H1 (cell line): Measurements from ENCODE around the gene ZNF8. TPM values are rescaled to one million over a fixed set of nuclear protein-coding genes. Genes with fewer than 3 reads are reported as not detected.
A peak's percentile ranks its signal among the peaks of the same experiment; 100 is the strongest.

Experiments used
- CTCF ChIA-PET: fragments of 300-600 bp; sonication (Branson Sonifier 250); formaldehyde crosslinking; loops from one replicate; lab custom pipeline; 2021; ENCODE audit not compliant: partially characterized antibody; lab: Charles Lee
- POLR2A ChIA-PET: fragments of 300-600 bp; sonication (Branson Sonifier 250); formaldehyde crosslinking; loops from one replicate; lab custom pipeline; 2021; ENCODE audit warnings: inconsistent platforms; ENCODE audit not compliant: partially characterized antibody; lab: Charles Lee
- DNase-seq, 2 experiments: peaks; one replicate each; pipeline versions ENCODE4 v3.0.0 to v3.0.0-alpha.2; 2010 to 2022; ENCODE audit warnings: low spot score in 2 of 2, low read depth in 1 of 2, mixed read lengths in 1 of 2
- FAIRE-seq: peaks from 2 replicates; lab custom pipeline; 2011; peaks lifted over from hg19 to GRCh38; lab: Jason Lieb, UNC
- H2AFZ ChIP-seq: 2 replicates; pipeline ENCODE4 v1.8.1; 2012; ENCODE audit warnings: low read length, inconsistent platforms
- H2AK5ac ChIP-seq: 2 replicates; pipeline ENCODE4 v1.6.1; 2013; ENCODE audit warnings: low read depth, low read length
- H2BK120ac ChIP-seq: replicated peaks from 2 replicates; pipeline ENCODE3; 2013; ENCODE audit warnings: low read depth, low read length, inconsistent platforms
- H2BK12ac ChIP-seq: 2 replicates; pipeline ENCODE4 v1.6.1; 2013; ENCODE audit warnings: low read depth, low read length
- H2BK15ac ChIP-seq: 2 replicates; pipeline ENCODE4 v1.6.1; 2013; ENCODE audit warnings: low read length
- H2BK20ac ChIP-seq: 2 replicates; pipeline ENCODE4 v1.6.1; 2013; ENCODE audit warnings: low read length
- H2BK5ac ChIP-seq: 2 replicates; pipeline ENCODE4 v1.6.1; 2013; ENCODE audit warnings: low read depth, low read length
- H3K14ac ChIP-seq: 2 replicates; pipeline ENCODE4 v1.6.1; 2013; ENCODE audit warnings: inconsistent platforms; ENCODE audit not compliant: insufficient read length
- H3K18ac ChIP-seq: 2 replicates; pipeline ENCODE4 v1.6.1; 2013; ENCODE audit warnings: low read length; ENCODE audit errors: extremely low read depth
- H3K23ac ChIP-seq: 2 replicates; pipeline ENCODE4 v1.6.1; 2013; ENCODE audit warnings: inconsistent platforms; ENCODE audit not compliant: insufficient read length
- H3K23me2 ChIP-seq: 2 replicates; pipeline ENCODE4 v1.6.1; 2013; ENCODE audit warnings: low read depth, low read length
- H3K27ac ChIP-seq: 2 replicates; pipeline ENCODE4 v1.6.1; 2011; ENCODE audit warnings: low read depth, low read length, inconsistent platforms
- H3K27me3 ChIP-seq, 4 experiments: replicated peaks in 1 of 4; 1 replicate in 1 of 4; 2 replicates in 3 of 4; pipeline versions ENCODE4 v1.6.1 to v1.8.1; 2011 to 2013; ENCODE audit warnings: low read length in 3 of 4, mild to moderate bottlenecking in 3 of 4, inconsistent platforms in 2 of 4, mixed read lengths in 2 of 4, moderate library complexity in 1 of 4; ENCODE audit not compliant: control insufficient read depth in 3 of 4, insufficient read depth in 3 of 4; ENCODE audit errors: extremely low read depth in 1 of 4
- H3K36me3 ChIP-seq, 4 experiments: 2 replicates each; pipeline versions ENCODE4 v1.6.1 to v1.8.1; 2011 to 2013; ENCODE audit warnings: mild to moderate bottlenecking in 4 of 4, low read length in 3 of 4, moderate library complexity in 2 of 4, control low read depth in 1 of 4, inconsistent platforms in 1 of 4; ENCODE audit not compliant: insufficient read depth in 4 of 4, control insufficient read depth in 2 of 4
- H3K4ac ChIP-seq: replicated peaks from 2 replicates; pipeline ENCODE3; 2013; ENCODE audit warnings: low read length, low read depth, mixed read lengths, inconsistent platforms; ENCODE audit not compliant: insufficient read length
- H3K4me1 ChIP-seq, 4 experiments: replicated peaks in 1 of 4; 1 replicate in 1 of 4; 2 replicates in 3 of 4; pipeline versions ENCODE4 v1.6.1 to v1.8.1; 2011 to 2013; ENCODE audit warnings: low read length in 3 of 4, inconsistent platforms in 2 of 4, mixed read lengths in 1 of 4; ENCODE audit not compliant: insufficient read depth in 4 of 4, control insufficient read depth in 3 of 4
- H3K4me2 ChIP-seq, 2 experiments: 2 replicates each; pipeline versions ENCODE4 v1.6.1 to v1.8.1; 2011 to 2013; ENCODE audit warnings: low read depth in 2 of 2, low read length in 2 of 2, control low read depth in 1 of 2, inconsistent platforms in 1 of 2, mild to moderate bottlenecking in 1 of 2; ENCODE audit not compliant: insufficient read depth in 1 of 2
- H3K4me3 ChIP-seq, 4 experiments: fragments of 200-600, 300-600 bp in 1 of 4; sonication (generic), shearing (Covaris generic), sonication (Bioruptor Twin) in 1 of 4; 2 replicates each; pipeline versions ENCODE4 v1.5.1 to v1.8.1; 2011 to 2016; ENCODE audit warnings: low read length in 4 of 4, low read depth in 3 of 4, control low read depth in 2 of 4, inconsistent platforms in 2 of 4, mild to moderate bottlenecking in 2 of 4, mixed read lengths in 1 of 4, moderate library complexity in 1 of 4; ENCODE audit not compliant: insufficient read depth in 2 of 4; ENCODE audit errors: extremely low read depth in 1 of 4
- H3K56ac ChIP-seq: replicated peaks from 2 replicates; pipeline ENCODE3; 2013; ENCODE audit warnings: low read depth, mild to moderate bottlenecking, mixed read lengths, low read length, inconsistent platforms; ENCODE audit not compliant: insufficient read length
- H3K79me1 ChIP-seq: 2 replicates; pipeline ENCODE4 v1.6.1; 2013; ENCODE audit warnings: low read depth, low read length, control low read depth
- H3K79me2 ChIP-seq, 2 experiments: 2 replicates each; pipeline versions ENCODE4 v1.6.1 to v1.8.1; 2012 to 2013; ENCODE audit warnings: low read length in 2 of 2, mild to moderate bottlenecking in 2 of 2, inconsistent platforms in 1 of 2; ENCODE audit not compliant: insufficient read depth in 2 of 2, control insufficient read depth in 1 of 2
- H3K9ac ChIP-seq, 4 experiments: replicated peaks in 1 of 4; 1 replicate in 1 of 4; 2 replicates in 3 of 4; pipeline versions ENCODE4 v1.6.1 to v1.8.1; 2011 to 2013; ENCODE audit warnings: low read depth in 3 of 4, low read length in 3 of 4, control low read depth in 2 of 4, mild to moderate bottlenecking in 2 of 4, moderate library complexity in 2 of 4, inconsistent platforms in 1 of 4; ENCODE audit errors: extremely low read depth in 1 of 4
- H3K9me3 ChIP-seq, 2 experiments: 2 replicates each; pipeline versions ENCODE4 v1.6.1 to v1.8.1; 2012 to 2013; ENCODE audit warnings: mild to moderate bottlenecking in 2 of 2, moderate library complexity in 2 of 2, control low read depth in 1 of 2, inconsistent platforms in 1 of 2, low read depth in 1 of 2, low read length in 1 of 2, mixed read lengths in 1 of 2; ENCODE audit not compliant: insufficient read depth in 2 of 2
- H4K20me1 ChIP-seq, 2 experiments: replicated peaks in 1 of 2; 2 replicates each; pipeline versions ENCODE3 to v1.8.1; 2011 to 2013; ENCODE audit warnings: inconsistent platforms in 2 of 2, low read length in 2 of 2, mild to moderate bottlenecking in 1 of 2; ENCODE audit not compliant: insufficient read depth in 2 of 2, control insufficient read depth in 1 of 2
- H4K5ac ChIP-seq: 2 replicates; pipeline ENCODE4 v1.6.1; 2013; ENCODE audit warnings: low read length, low read depth, mixed read lengths, inconsistent platforms; ENCODE audit not compliant: insufficient read length
- H4K8ac ChIP-seq: 2 replicates; pipeline ENCODE4 v1.8.0; 2013; ENCODE audit warnings: mild to moderate bottlenecking, moderate library complexity, low read length, inconsistent platforms; ENCODE audit not compliant: insufficient read depth; ENCODE audit errors: extremely low read depth
- H4K91ac ChIP-seq: replicated peaks from 2 replicates; pipeline ENCODE3; 2013; ENCODE audit warnings: low read length, mixed read lengths, inconsistent platforms; ENCODE audit not compliant: insufficient read length
- CHD1 ChIP-seq: IDR thresholded peaks from 2 replicates; pipeline ENCODE4 v1.6.1; 2012; ENCODE audit warnings: low read depth, low read length, improper control_type of control experiment
- EP300 ChIP-seq, 2 experiments: IDR thresholded peaks; 1 replicate in 1 of 2; 2 replicates in 1 of 2; pipeline ENCODE4 v1.6.1; 2011 to 2012; ENCODE audit warnings: low read depth in 2 of 2, low read length in 2 of 2, mild to moderate bottlenecking in 2 of 2, borderline replicate concordance in 1 of 2, inconsistent platforms in 1 of 2, moderate library complexity in 1 of 2
- KDM1A ChIP-seq: fragments of 200-600, 300-600 bp; sonication (generic); IDR thresholded peaks from 2 replicates; pipeline ENCODE4 v1.7.1; 2016; ENCODE audit warnings: mild to moderate bottlenecking, low read length, borderline replicate concordance
- POU5F1 ChIP-seq: IDR thresholded peaks from 2 replicates; pipeline ENCODE4 v1.6.1; 2011; ENCODE audit warnings: low read depth, mild to moderate bottlenecking, low read length, moderate library complexity
- SAP30 ChIP-seq: fragments of 300-600 bp; sonication (generic); IDR thresholded peaks from 2 replicates; pipeline ENCODE4 v1.7.1; 2012; ENCODE audit warnings: low read length, moderate library complexity, mild to moderate bottlenecking, inconsistent platforms; ENCODE audit not compliant: insufficient read depth, insufficient replicate concordance
- TAF7 ChIP-seq: optimal IDR thresholded peaks from 2 replicates; pipeline ENCODE3; 2011; ENCODE audit warnings: low read depth, mild to moderate bottlenecking, inconsistent platforms, low read length, moderate library complexity, borderline replicate concordance
- WGBS, 2 experiments: shearing (Covaris generic) in 1 of 2; methylation state at CpG; one replicate each; pipeline versions ENCODE4 v1.1.6 to v1.1.7; 2013 to 2015; ENCODE audit warnings: low lambda C conversion rate in 2 of 2, mixed read lengths in 2 of 2, inconsistent platforms in 1 of 2, low coverage in 1 of 2, missing lambda C conversion rate in 1 of 2; ENCODE audit not compliant: insufficient replicate concordance in 2 of 2, insufficient coverage in 1 of 2, insufficient read length in 1 of 2; ENCODE audit errors: extremely low coverage in 1 of 2, missing lambda C conversion rate in 1 of 2; 5-methylcytosine and 5-hydroxymethylcytosine counted together
- polyA plus RNA-seq, 7 experiments: library from polyadenylated mRNA; depleted of rRNA in 3 of 7; stranded (reverse) in 5 of 7; unstranded in 2 of 7; fragments of >200 nt in 5 of 7; fragments of 200-250 nt in 2 of 7; gene quantifications; 1 replicate in 5 of 7; 2 replicates in 1 of 7; 4 replicates in 1 of 7; pipeline versions ENCODE4 v1.2.1 to v1.2.3, GENCODE V29; 2011 to 2013; ENCODE audit warnings: missing spikeins in 2 of 7, mixed read lengths in 2 of 7
- total RNA-seq: library from RNA; stranded (reverse); fragmentation: NEBNext Ultra II Directional; extraction: Animal tissue kit (Norgen Biotek cat#: 25700); gene quantifications from 2 replicates; pipeline ENCODE4 v1.2.1, GENCODE V29; 2021
- TF ChIP-seq, protein P1 (sequence below): IDR thresholded peaks from 2 replicates; pipeline ENCODE4 v1.6.1; 2012; ENCODE audit warnings: low read length, inconsistent platforms
- TF ChIP-seq, protein P2 (sequence below): IDR thresholded peaks from 2 replicates; pipeline ENCODE4 v1.6.1; 2012; ENCODE audit warnings: inconsistent platforms

The ZNF8 gene
- total and polyA plus RNA-seq, 2 of the 8 experiments (the other 6 are each of a cell fraction or from before 2014, with no cell fraction given): 9.2 to 21.5 TPM

DNA sequence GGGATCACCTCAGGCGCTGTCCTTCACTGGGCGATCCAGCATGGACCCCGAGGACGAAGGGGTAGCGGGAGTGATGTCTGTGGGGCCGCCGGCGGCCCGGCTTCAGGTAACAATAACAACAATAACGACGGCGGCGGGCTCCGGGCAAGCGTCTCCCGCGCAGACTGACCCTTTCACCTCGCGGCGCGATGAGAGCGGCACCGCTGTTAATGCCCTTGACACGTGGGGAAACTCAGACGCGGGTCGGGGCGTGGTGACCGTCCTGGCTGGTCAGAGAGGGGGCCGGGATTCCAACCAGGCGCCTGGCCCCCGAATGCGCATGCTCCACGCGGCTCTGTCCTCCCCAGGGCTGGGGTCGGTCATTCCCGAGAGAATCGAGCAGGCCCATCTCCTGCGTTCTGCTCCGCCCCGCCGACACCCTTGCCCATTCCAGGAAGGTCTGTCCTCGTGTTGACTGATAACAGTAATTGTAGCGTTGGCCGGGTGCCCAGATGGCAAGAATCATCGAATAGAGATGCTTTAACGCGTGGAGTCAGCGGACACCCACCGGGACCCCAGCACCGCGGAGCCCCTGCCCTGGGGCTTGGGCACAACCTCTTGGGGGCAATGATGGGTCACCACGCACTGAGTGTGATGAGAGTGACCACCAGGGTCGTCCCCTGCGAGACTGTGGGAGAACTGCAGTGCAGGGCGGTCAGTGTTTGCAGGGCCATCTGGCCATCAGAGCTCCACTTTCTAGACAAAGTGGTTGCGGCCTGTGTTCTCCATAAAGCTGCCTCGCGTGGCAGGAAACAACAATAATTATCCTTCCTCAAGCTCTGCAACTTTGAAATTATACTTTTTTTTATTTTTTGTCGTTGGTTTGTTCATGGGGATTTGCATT, 528 bp downstream of the ZNF8 start:
- Histone ChIP-seq H3K27me3 (no peaks in the 10 kb centered on the region), H3K9ac (peak overlapping the region; percentile 89 to 97 (median 93)), H4K20me1 (peaks cover 9 to 18% of the 10 kb centered on the region in 2 experiments), H3K4me2 (peak overlapping the region; percentile 74 to 90), H3K36me3 (peaks cover 0 to 13% (median 2%) of the 10 kb centered on the region in 4 experiments; a peak in 3 of 8 replicates), H2AK5ac (no peak overlapping the region; the same call in none of the 2 replicates), H3K18ac (peak overlapping the region; percentile 78), H3K9me3 (no peaks in the 10 kb centered on the region), H3K23ac (no peak overlapping the region), H2BK15ac (no peak overlapping the region), H3K79me1 (peaks cover 15% of the 10 kb centered on the region), H2BK120ac (no peak overlapping the region), H2BK5ac (peak overlapping the region; percentile 96), H2BK20ac (no peak overlapping the region), H3K79me2 (peaks cover 27 to 58% of the 10 kb centered on the region in 2 experiments), H3K4me1 (peaks cover 4 to 11% (median 6%) of the 10 kb centered on the region in 4 experiments; a peak in 6 of 7 replicates), H4K91ac (peak overlapping the region; percentile 84), H4K8ac (peak overlapping the region; percentile 99), H4K5ac (peak overlapping the region; percentile 97), H3K56ac (peak overlapping the region; percentile 97), H2AFZ (peak overlapping the region; percentile 37; the same call in 1 of the 2 replicates), H3K23me2 (peaks cover 6% of the 10 kb centered on the region), H3K27ac (peak overlapping the region; percentile 83), H3K4ac (peak overlapping the region; percentile 81), H2BK12ac (peak overlapping the region; percentile 68; the same call in 1 of the 2 replicates), H3K4me3 (peak overlapping the region; percentile 86 to 97 (median 94)), H3K14ac (no peak overlapping the region)
- no peak for FAIRE-seq
- peak; percentile 25 to 86 for DNase-seq
- 3% methylated on average over 43 of the region's 60 CpGs; no CpG with 5 or more reads in 1 of the 2 experiments for WGBS, 2 experiments
- CTCF ChIA-PET: no interaction called here
- POLR2A ChIA-PET: interaction anchor here (0.6 to 3.9 kb wide), 31 partner anchors 9 to 222 kb away, joined by 3 to 30 read pairs (median 4); partner anchors contain the start of genes ERVK3-1, ZNF274, ZNF544 and ZSCAN22
- TF ChIP-seq POU5F1 (no peak), KDM1A (no peak), SAP30 (no peak), EP300 (IDR thresholded peaks at IDR 0.05; ENCODE audit: borderline replicate concordance in 1 of 2, low read depth in 2 of 2, low read length in 2 of 2) (no peak), TAF7 (peak; percentile 4), CHD1 (no peak)
- TF ChIP-seq, protein P1, sequence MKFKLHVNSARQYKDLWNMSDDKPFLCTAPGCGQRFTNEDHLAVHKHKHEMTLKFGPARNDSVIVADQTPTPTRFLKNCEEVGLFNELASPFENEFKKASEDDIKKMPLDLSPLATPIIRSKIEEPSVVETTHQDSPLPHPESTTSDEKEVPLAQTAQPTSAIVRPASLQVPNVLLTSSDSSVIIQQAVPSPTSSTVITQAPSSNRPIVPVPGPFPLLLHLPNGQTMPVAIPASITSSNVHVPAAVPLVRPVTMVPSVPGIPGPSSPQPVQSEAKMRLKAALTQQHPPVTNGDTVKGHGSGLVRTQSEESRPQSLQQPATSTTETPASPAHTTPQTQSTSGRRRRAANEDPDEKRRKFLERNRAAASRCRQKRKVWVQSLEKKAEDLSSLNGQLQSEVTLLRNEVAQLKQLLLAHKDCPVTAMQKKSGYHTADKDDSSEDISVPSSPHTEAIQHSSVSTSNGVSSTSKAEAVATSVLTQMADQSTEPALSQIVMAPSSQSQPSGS: no peak
- TF ChIP-seq, protein P2, sequence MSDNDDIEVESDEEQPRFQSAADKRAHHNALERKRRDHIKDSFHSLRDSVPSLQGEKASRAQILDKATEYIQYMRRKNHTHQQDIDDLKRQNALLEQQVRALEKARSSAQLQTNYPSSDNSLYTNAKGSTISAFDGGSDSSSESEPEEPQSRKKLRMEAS: peak; percentile 75
